Measurements from ENCODE around the gene LTB4R. TPM values are rescaled to one million over a fixed set of nuclear protein-coding genes. Genes with fewer than 3 reads are reported as not detected.
A peak's percentile ranks its signal among the peaks of the same experiment; 100 is the strongest.
"Not testable (repeated sequence)": the region's sequence is repeated elsewhere in the genome, so short reads cannot be mapped to it uniquely, and the experiment has no call there.

Gene LTB4R
- total RNA-seq, 1 donor from 2014 or later: 94.9 TPM

GRCh38 chr14:24325041-24325530 lies 13.8 kb downstream of the LTB4R start:
- ATAC-seq: no peak

GRCh38 chr14:24325963-24326362 lies 14.7 kb downstream of the LTB4R start:
- ATAC-seq: no peak

- no peak for ATAC-seq
Observed at GRCh38 chr14:24327303-24327702, 16.0 kb downstream of the LTB4R start.

- not testable (repeated sequence) for ATAC-seq
Observed at GRCh38 chr14:24327914-24328313, 16.6 kb downstream of the LTB4R start.

GRCh38 chr14:24329073-24329663 lies 17.9 kb downstream of the LTB4R start:
- no peak for ATAC-seq

GRCh38 chr14:24329736-24330135 lies 18.4 kb downstream of the LTB4R start:
- ATAC-seq: no peak

- ATAC-seq: no peak
Observed at GRCh38 chr14:24330973-24331674, 19.8 kb downstream of the LTB4R start.

GRCh38 chr14:24331731-24332267 lies 20.5 kb downstream of the LTB4R start:
- no peak for ATAC-seq

GRCh38 chr14:24332268-24332993 lies 21.1 kb downstream of the LTB4R start:
- peak; percentile 71 for ATAC-seq

- peak; percentile 16 for ATAC-seq
Observed at GRCh38 chr14:24334431-24335291, 23.4 kb downstream of the LTB4R start, which contains the start of gene ADCY4. Gene ADCY4, minus strand, starts transcription at chr14:24335071. Its CDS starts 419 bp downstream, at chr14:24334652.

- ATAC-seq: no peak
Observed at GRCh38 chr14:24335461-24336171, 24.3 kb downstream of the LTB4R start.

GRCh38 chr14:24337144-24337823 lies 26.0 kb downstream of the LTB4R start:
- ATAC-seq: no peak

- ATAC-seq: no peak
Observed at GRCh38 chr14:24337824-24338175, 26.5 kb downstream of the LTB4R start.

- ATAC-seq: no peak
Observed at GRCh38 chr14:24338843-24339242, 27.5 kb downstream of the LTB4R start.

GRCh38 chr14:24339284-24340151 lies 28.2 kb downstream of the LTB4R start, which contains the start of gene RIPK3:
Gene RIPK3, minus strand, starts transcription at chr14:24339991. Its CDS starts 165 bp downstream, at chr14:24339826.
- peak; percentile 78 for ATAC-seq

GRCh38 chr14:24340606-24341005 lies 29.3 kb downstream of the LTB4R start:
- ATAC-seq: no peak

- no peak for ATAC-seq
Observed at GRCh38 chr14:24342889-24343288, 31.6 kb downstream of the LTB4R start.

- ATAC-seq: no peak
Observed at GRCh38 chr14:24343795-24344660, 32.7 kb downstream of the LTB4R start.

- ATAC-seq: no peak
Observed at GRCh38 chr14:24347134-24347533, 35.8 kb downstream of the LTB4R start.
